ENCODE data around the gene SNRPA1.
"Not testable (repeated sequence)": the region's sequence is repeated elsewhere in the genome, so short reads cannot be mapped to it uniquely, and the experiment has no call there.

SNRPA1 gene

GRCh38 chr15:101296418-101297405, 1.7 kb upstream of the SNRPA1 start:
- no peak overlapping the region for H3K4me3 ChIP-seq (ENCODE audit: low read depth, low read length)

GRCh38 chr15:101295607-101296161, 636 bp upstream of the SNRPA1 start:
- peak overlapping the region; percentile 93 for H3K4me3 ChIP-seq (ENCODE audit: low read depth, low read length)

DNA sequence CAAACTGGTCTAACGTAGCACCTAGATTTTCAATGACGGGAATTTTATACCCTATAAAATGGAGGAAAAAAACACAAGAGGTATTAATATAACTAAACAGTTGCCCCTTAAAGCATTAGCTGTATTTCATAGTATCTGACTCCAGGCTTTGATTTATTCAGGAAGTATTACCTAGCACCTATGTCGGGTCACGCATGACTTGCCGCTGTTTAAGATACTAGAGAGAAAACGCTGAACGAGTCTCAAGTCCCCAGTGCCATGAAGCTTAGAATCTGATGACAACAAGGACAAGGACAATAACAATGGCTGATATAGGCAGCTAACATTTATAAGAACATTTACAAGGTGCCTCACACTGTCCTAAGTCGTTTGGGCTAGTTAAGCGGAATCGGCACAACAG, 1.9 kb downstream of the SNRPA1 start:
- H3K4me3 ChIP-seq (ENCODE audit: low read depth, low read length) = peak overlapping the region; percentile 93

DNA sequence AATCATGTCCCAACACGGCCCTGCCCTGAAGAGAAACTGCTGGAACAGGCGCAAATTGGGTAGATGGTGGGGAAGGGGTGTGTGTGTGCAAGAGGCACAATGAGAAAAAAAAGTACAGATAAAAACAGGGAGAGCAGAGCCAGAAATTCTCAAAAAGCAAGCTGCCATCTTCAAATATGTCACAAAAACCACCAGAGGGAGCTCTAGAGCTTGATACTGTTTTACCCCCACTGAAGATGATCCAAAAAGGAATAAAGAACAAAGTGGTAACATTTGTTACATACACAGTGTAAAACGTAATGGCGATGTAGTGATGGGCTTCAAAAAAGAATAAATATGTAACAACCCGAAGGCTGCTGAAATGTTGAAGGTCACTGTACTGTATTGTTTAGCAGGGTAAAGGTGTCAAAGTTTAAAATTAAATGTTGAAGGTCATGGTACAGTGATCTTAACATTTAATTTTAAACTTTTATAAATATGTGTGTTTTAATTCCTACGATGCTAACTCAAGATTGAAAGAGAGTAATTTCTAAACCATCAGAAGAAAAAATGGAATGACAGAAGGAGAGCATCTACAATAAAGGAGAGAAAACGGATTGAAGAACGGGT, 6.0 kb downstream of the SNRPA1 start:
- no peak overlapping the region for H3K4me3 ChIP-seq (ENCODE audit: low read depth, low read length)

DNA sequence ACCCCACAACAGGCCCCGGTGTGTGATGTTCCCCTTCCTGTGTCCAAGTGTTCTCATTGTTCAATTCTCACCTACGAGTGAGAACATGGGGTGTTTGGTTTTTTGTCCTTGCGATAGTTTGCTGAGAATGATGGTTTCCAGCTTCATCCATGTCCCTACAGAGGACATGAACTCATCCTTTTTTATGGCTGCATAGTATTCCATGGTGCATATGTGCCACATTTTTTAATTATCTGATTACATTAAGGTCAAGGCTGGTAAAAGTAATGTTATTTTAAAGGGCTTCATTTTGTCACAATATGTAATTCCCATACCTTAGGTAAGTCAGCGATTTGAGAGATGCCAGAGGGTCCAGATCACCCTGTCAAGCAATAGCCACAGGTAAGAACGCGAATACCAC, 7.7 kb downstream of the SNRPA1 start:
- H3K4me3 ChIP-seq (ENCODE audit: low read depth, low read length) = not testable (repeated sequence)

DNA sequence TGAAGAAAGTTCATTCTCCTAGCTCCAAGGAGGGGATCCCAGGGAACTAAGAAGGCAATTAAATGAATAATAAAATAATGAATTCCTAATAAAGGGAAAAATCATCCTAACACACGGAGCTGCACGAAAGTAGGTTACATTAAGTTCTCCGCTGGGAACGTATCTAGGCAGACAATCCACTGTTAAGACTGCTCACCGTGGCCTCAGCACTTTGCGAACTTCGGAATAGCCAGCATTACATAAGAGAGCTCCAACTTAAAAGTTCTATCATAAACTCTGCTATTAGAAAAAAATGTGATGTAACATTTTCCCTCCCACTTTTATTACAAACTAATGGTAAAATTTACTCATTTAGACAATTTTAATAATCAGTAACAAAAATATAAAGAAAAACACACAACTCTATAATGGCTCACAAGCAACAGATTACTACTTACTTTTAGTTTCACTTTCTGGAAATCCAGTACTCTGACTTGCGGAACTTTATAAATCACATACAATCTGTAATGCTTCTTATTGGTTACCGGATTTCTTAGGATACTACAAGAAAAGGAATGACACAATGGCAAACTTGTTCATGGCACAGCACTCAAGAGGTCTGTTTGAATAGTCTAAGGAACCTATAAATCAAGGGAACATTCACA, 8.5 kb downstream of the SNRPA1 start:
- H3K4me3 ChIP-seq (ENCODE audit: low read depth, low read length) = no peak overlapping the region

DNA sequence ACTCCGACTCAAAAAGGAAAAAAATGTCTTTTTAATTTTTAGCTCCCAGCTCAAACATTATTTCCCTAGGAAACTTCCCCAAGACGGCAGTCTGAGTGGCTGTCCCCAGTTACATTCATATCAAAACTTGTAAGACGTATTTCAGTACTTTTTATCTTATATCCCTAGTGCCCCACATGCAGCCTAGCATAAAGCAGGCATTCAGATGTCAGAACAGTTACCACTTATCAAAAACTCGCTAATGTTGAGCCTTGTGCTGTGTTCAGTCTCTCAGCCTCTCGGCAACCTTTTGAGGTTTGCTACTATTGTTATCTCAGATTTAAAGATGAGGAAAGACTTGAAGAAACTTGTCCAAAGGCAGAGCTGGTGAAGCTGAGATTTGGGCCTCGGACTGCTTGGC, 11.1 kb downstream of the SNRPA1 start:
- no peak overlapping the region for H3K4me3 ChIP-seq (ENCODE audit: low read depth, low read length)

DNA sequence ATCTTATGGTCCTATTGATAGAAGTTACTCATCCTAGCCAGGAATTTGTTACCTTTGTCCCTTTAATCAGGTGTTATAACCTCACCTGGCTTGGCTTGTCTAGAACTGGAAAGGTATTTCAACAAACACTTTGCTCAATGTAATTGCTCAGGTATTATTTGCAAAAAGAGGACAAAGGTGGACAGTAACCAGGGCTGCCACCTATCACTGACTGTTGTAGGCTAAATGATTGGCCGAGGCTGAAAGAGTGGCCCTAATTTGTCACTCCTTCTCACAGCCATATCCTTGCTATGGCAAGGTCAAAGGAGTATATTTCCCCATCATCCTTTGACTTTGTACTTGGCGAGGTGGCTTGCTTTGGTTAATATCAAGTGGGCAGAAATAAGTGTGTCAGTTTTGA, 15.0 kb downstream of the SNRPA1 start:
- no peak overlapping the region for H3K4me3 ChIP-seq (ENCODE audit: low read depth, low read length)

DNA sequence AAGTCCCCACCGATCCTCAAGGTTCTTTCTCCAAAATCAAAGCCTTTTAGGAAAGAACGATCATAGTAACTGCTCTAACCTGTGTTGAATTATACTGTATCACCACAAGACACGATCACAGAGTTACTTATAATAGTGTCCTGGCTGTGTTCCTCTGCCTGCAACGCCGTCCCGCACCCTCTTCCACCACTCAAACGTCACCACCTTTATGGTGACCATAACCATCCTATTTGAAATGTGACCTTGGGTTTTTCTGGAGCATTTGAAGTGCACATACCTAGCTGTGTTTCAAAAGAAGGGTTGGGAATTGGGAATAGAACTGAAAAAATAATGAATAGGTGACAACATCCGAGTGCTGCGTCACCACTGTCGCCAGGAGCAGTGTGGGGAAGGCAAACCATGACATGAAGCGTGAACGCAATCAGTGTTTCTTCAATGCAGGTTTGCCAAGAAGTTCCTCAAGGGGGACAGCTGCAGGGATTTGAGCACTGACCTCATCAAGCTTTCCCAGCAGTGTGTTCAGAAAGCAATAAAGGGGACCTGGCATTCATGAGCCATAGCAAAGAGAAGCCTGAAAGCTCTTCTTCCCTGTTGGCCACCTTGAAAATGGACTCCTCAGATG, 17.0 kb downstream of the SNRPA1 start:
- peak overlapping the region; percentile 47 for H3K4me3 ChIP-seq (ENCODE audit: low read depth, low read length)

DNA sequence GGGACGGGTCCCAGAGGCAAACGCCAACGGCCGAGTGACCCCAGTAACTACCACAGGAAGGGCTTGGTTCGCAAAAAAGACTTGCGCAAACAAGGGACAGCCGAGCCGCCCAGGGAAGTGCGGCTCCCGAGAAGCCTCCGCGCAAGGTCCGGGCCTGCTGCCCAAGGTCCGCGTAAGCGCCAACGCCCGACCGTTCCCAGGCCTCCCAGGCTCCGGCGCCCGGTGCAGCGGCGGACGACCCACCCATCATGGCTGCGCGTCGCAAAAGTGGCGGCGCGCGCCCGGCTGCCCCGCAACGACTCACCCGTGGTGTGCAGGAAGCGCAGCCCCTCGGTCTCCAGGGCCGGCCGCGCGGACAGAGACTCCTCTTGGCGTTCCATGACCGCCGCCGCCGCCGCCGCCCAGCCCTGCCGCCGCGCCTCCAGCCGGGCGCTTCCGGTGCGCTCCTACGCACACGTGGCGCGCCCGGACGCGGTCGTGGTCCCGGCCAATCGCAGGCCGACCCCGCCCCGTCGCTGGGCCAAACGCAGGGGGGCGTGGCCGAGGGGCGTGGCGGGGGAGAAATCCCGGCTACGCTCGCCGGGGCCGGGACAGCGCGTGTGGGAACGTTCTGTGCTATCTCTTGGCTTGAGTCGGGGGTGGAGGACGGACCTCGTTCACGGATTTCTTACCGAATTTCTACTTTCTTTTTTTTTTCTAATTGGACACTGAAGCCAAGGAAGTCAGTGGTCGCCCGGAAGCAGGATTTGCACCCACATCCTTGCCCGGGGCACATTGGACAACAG, 17.8 kb downstream of the SNRPA1 start, which contains the start of gene SELENOS:
Gene SELENOS (minus strand): TSS at position 448 of the 785 bp plus-strand sequence. CDS start 68 bp downstream, at position 380.
- H3K4me3 ChIP-seq (ENCODE audit: low read depth, low read length) = peak within 1 kb of the TSS; percentile 87

GRCh38 chr15:101276501-101277037, 18.5 kb downstream of the SNRPA1 start:
- peak overlapping the region; percentile 87 for H3K4me3 ChIP-seq (ENCODE audit: low read depth, low read length)

DNA sequence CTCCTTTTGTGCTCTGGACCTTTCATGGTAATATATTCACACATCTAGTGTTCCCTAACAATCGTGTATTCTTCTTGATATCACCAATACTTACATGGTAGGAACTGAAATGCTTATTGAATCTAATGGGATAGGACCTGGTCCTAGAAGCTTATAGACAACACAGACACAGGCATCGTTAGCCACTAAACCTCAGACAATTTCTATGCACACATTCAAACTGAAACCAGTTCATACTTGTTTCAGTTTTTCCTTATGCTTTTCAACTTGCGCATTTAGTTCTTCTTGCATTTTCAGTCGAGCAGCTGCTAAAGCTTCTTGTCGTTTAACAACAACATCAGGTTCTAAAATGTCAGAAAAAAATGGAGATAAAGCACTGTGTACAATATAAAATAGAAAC, 20.0 kb downstream of the SNRPA1 start:
- no peak overlapping the region for H3K4me3 ChIP-seq (ENCODE audit: low read depth, low read length)

DNA sequence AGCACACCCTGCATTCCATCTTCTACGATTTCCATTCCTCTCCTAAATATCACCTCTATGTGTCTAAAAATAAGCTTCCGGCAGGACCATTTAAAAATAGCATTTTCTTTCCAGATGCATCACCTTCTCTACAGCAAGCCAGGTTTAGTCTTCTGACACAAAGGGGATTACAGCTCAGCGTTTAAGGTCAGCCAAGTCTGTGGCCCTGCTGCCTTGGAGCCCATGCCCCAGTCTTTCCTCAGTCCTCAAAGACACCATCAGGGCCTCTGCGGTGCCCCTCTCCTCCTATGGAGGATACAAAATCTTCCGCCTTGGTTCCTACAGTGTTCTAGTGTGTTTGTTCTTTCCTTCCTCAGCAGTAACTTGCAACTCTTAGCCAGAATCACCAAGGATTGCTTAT, 21.5 kb downstream of the SNRPA1 start:
- H3K4me3 ChIP-seq (ENCODE audit: low read depth, low read length) = no peak overlapping the region

GRCh38 chr15:101272584-101272983, 22.5 kb downstream of the SNRPA1 start:
- no peak overlapping the region for H3K4me3 ChIP-seq (ENCODE audit: low read depth, low read length)

DNA sequence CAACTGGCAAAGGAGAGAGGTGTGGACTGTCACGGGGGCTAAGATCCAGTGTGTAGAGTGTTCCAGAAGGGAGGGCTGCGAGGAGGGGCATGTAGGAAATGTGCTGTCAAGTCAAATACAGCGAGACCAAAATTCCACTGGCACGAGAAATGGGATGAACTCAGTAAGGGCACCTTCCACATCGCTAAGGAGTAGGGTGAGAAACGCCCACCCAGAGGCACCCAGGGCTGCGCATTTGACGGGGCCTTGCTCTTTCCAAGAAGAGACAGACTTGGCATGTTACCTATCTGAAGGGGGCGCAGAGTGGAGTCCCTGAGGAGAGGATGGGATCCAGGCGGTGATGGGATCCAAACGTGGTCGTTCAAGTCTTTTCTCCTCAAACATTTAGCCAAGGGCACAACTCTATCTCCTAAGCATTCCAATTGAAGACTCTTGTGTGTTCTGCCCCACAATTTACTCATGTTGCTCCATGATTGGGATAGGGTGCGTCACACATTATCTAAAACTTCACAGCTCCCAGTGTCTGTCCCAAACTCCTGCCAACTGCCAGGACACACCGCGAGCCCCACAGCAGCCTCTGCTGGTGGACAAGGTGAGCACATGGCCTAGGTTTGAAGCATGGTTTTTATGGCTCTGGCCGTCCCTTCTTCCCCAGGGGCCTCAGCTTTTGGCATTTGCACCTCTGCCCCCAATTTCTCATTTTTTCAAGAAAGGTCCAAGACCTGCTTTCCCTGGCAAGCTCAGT, 25.4 kb downstream of the SNRPA1 start:
- H3K4me3 ChIP-seq (ENCODE audit: low read depth, low read length) = no peak overlapping the region

DNA sequence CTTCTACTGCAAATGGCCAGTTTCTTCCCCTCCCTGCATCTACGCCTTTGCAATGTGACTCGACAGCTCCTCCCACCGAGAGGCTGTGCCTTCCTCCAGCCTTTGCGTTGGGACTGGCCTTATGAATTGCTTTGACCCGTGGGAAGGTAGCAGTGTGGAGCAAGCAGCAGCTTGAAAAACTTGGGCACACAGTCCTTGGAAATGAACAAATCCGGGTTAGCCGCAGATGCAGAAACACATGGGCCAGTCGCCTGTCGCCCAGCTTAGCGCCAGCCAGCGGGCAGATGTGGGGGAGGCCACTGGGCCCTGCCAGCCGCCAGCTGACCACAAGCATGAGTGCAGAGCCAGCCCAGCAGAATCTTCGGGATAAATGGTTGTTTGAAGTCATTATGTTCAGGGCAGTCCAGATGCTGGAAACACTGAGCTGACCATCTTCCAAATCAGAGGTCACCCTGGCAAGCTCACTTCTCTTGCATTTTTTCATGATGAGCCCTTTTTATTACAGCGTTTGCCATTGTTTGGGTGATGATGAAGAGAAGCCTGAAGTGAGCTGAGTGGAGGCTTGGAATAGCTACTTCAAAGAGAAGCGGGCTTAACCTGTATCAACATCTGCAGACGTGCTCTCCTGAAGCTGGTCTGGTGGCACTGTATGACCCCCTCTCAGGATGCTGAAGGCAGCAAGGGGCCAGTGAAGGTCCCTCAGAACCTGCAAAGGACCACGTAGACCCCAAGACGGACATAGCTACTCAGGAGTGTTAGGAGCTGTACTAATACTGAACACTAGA, 27.5 kb downstream of the SNRPA1 start:
- no peak overlapping the region for H3K4me3 ChIP-seq (ENCODE audit: low read depth, low read length)

- no peak overlapping the region for H3K4me3 ChIP-seq (ENCODE audit: low read depth, low read length)
These were observed 28.3 kb downstream of the SNRPA1 start for GRCh38 chr15:101266787-101267186.

DNA sequence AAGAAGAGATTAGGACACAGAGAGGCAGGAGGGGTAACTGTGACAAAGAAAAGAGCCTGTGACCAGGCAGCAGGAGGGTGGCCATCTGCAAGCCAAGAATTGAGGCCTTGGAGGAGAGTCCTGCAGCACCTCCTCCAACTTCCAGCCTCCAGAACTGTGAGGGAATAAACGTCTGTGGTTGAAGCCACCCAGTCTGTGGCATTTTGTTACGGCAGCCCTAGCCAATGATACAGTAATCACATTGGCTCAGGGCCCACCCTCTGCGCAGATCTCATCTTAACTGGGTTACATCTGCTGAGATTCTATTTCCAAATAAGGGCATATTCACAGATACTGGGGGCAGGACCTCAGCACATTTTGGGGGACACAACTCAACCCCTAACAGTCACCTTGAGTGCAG, 29.0 kb downstream of the SNRPA1 start:
- H3K4me3 ChIP-seq (ENCODE audit: low read depth, low read length) = no peak overlapping the region

Measured in iPS-11a (cell line).